Transverse colon (tissue), 4 donors: ENCODE measurements around the gene PDXDC1. TPM values are rescaled to one million over a fixed set of nuclear protein-coding genes. Genes with fewer than 3 reads are reported as not detected.
"Not testable (repeated sequence)": the region's sequence is repeated elsewhere in the genome, so short reads cannot be mapped to it uniquely, and the experiment has no call there.

Experiments used
- DNase-seq: peaks from one replicate; pipeline ENCODE4 v3.0.0-alpha.2; 2019
- H3K27ac ChIP-seq, 4 donors: fragments of 200-600 bp; sonication (generic); 2 replicates each; pipeline ENCODE4 v1.5.1; 2016 to 2018; ENCODE audit warnings: inconsistent platforms in 4 of 4
- H3K27me3 ChIP-seq: fragments of 200-600 bp; sonication (generic); 2 replicates; pipeline ENCODE4 v1.5.1; 2017; ENCODE audit warnings: inconsistent platforms
- H3K36me3 ChIP-seq, 4 donors: fragments of 200-600 bp; sonication (generic); 2 replicates each; pipeline ENCODE4 v1.5.1; 2017 to 2019; ENCODE audit warnings: inconsistent platforms in 4 of 4
- H3K4me1 ChIP-seq, 4 donors: fragments of 200-600 bp; sonication (generic); 2 replicates each; pipeline ENCODE4 v1.5.1; 2017 to 2020; ENCODE audit warnings: inconsistent platforms in 4 of 4
- H3K4me3 ChIP-seq, 4 donors: fragments of 200-600 bp; sonication (generic); 1 replicate in 1 of 4; 2 replicates in 3 of 4; pipeline versions ENCODE4 v1.5.1 to v1.6.1; 2017 to 2019; ENCODE audit warnings: inconsistent platforms in 4 of 4
- H3K9me3 ChIP-seq, 2 donors: fragments of 200-600 bp; sonication (generic); 2 replicates each; pipeline ENCODE4 v1.5.1; 2017 to 2019; ENCODE audit warnings: inconsistent platforms in 2 of 2
- CTCF ChIP-seq, 5 experiments: fragments of 200-600 bp in 3 of 5; fragments of 450-650 bp in 2 of 5; sonication (generic) in 3 of 5; IDR thresholded peaks; 1 replicate in 2 of 5; 2 replicates in 3 of 5; pipeline ENCODE4 v1.5.1; 2016 to 2017; ENCODE audit warnings: antibody characterized with exemption in 5 of 5, inconsistent platforms in 3 of 5, mild to moderate bottlenecking in 2 of 5, moderate library complexity in 1 of 5
- EP300 ChIP-seq: sonication (generic); formaldehyde crosslinking; IDR thresholded peaks from one replicate; pipeline ENCODE4 v1.6.1; 2017; ENCODE audit warnings: antibody characterized with exemption, low read depth
- POLR2A ChIP-seq: fragments of 450-650 bp; IDR thresholded peaks from one replicate; pipeline ENCODE4 v1.6.1; 2016; ENCODE audit warnings: antibody characterized with exemption, mild to moderate bottlenecking, moderate library complexity
- POLR2AphosphoS5 ChIP-seq, 3 donors: sonication (generic); formaldehyde crosslinking; IDR thresholded peaks; one replicate each; pipeline ENCODE4 v1.6.1; 2016; ENCODE audit warnings: antibody characterized with exemption in 3 of 3
- WGBS, 2 donors: methylation state at CpG; one replicate each; pipeline ENCODE4 v1.1.5; 2018; ENCODE audit warnings: low coverage in 1 of 2; 5-methylcytosine and 5-hydroxymethylcytosine counted together
- in situ Hi-C, 4 donors: fragments of 200-750 bp; cut with MboI; loops; one replicate each; pipeline versions ENCODE4 v1.15.0 to v1.15.1; 2017; ENCODE audit warnings: low sequenced_read_pairs in 3 of 4, low pct_ligation_motif_present in 1 of 4, low pct_unique_long_range_greater_than_20kb in 1 of 4
- intact Hi-C: fragments of 100-400 bp; cut with DNase I; formaldehyde crosslinking; loops from one replicate; pipeline ENCODE4 v1.15.1; 2023; ENCODE audit warnings: low total_unique reads
- total RNA-seq, 4 donors: library from RNA; depleted of rRNA; stranded (reverse); fragments of >200 nt; gene quantifications; one replicate each; pipeline ENCODE4 v1.1.0, GENCODE V29; 2016

Gene PDXDC1
- total RNA-seq, 4 donors from 2014 or later, result 95.8 to 162 (median 133) TPM

- DNase-seq, result peak; percentile 6
- in situ Hi-C loops, H3K27me3 ChIP-seq, H3K4me3 ChIP-seq, H3K9me3 ChIP-seq, H3K27ac ChIP-seq, intact Hi-C loops: not testable (repeated sequence)
- Histone ChIP-seq H3K36me3 (peaks cover 0 to 39% (median 19%) of the 10 kb centered on the region in 4 donors), H3K4me1 (peaks cover 0 to 12% (median 1%) of the 10 kb centered on the region in 4 donors)
- WGBS, 2 donors, result 87% methylated on average over 4 of the region's 8 CpGs; no CpG with 5 or more reads in 1 of the 2 donors
Observed at GRCh38 chr16:15027051-15027450, 52.2 kb downstream of the PDXDC1 start.

GRCh38 chr16:15027503-15028344, 52.9 kb downstream of the PDXDC1 start:
- peaks cover 0 to 42% (median 21%) of the 10 kb centered on the region in 4 donors for H3K36me3 ChIP-seq
- H3K27ac ChIP-seq, result peak overlapping the region in 1 of 4 donors; percentile 22
- H3K9me3 ChIP-seq, intact Hi-C loops, in situ Hi-C loops, H3K27me3 ChIP-seq, H3K4me3 ChIP-seq: not testable (repeated sequence)
- 84 to 85% methylated on average over 22 to 29 of the region's 29 CpGs for WGBS, 2 donors
- DNase-seq, result peak; percentile 7
- peaks cover 0 to 12% (median 1%) of the 10 kb centered on the region in 4 donors for H3K4me1 ChIP-seq

GRCh38 chr16:15028345-15028715, 53.5 kb downstream of the PDXDC1 start:
- DNase-seq, result peak; percentile 5
- H3K4me3 ChIP-seq, in situ Hi-C loops, intact Hi-C loops, H3K27me3 ChIP-seq, H3K9me3 ChIP-seq: not testable (repeated sequence)
- H3K4me1 ChIP-seq, result peaks cover 0 to 12% (median 1%) of the 10 kb centered on the region in 4 donors
- peaks cover 0 to 42% (median 21%) of the 10 kb centered on the region in 4 donors for H3K36me3 ChIP-seq
- H3K27ac ChIP-seq, result peak overlapping the region in 1 of 4 donors; percentile 2
- 91 to 93% methylated on average over 6 of the region's 6 CpGs for WGBS, 2 donors

GRCh38 chr16:15028801-15029698, 54.2 kb downstream of the PDXDC1 start:
- in situ Hi-C loops, result not testable (repeated sequence)
- H3K27ac ChIP-seq, result peak overlapping the region in 2 of 4 donors; percentile 2
- H3K36me3 ChIP-seq, result peaks cover 0 to 46% (median 22%) of the 10 kb centered on the region in 4 donors

GRCh38 chr16:15029749-15030148, 54.9 kb downstream of the PDXDC1 start:
- in situ Hi-C loops, H3K27me3 ChIP-seq, H3K4me3 ChIP-seq, H3K9me3 ChIP-seq: not testable (repeated sequence)
- intact Hi-C loops, result loop anchor here (2.0 kb wide), 1 partner anchor 25 kb away; no protein-coding TSS in a partner anchor
- Histone ChIP-seq H3K4me1 (peaks cover 0 to 11% (median 1%) of the 10 kb centered on the region in 4 donors), H3K36me3 (peaks cover 0 to 53% (median 23%) of the 10 kb centered on the region in 4 donors), H3K27ac (peak overlapping the region in 1 of 4 donors; percentile 17)
- WGBS, 2 donors, result 61 to 82% methylated on average over 2 to 6 of the region's 6 CpGs
- peak; percentile 7 for DNase-seq

More at GRCh38 chr16:15028801-15029698, 54.2 kb downstream of the PDXDC1 start:
- 77 to 89% methylated on average over 9 to 27 of the region's 27 CpGs for WGBS, 2 donors
- H3K9me3 ChIP-seq, intact Hi-C loops, H3K4me3 ChIP-seq, H3K27me3 ChIP-seq: not testable (repeated sequence)
- DNase-seq, result peak; percentile 7
- H3K4me1 ChIP-seq, result peaks cover 0 to 12% (median 1%) of the 10 kb centered on the region in 4 donors

- Histone ChIP-seq H3K9me3 (no peaks in the 10 kb centered on the region), H3K4me3 (no peak overlapping the region), H3K4me1 (no peaks in the 10 kb centered on the region), H3K27me3 (no peaks in the 10 kb centered on the region), H3K27ac (no peak overlapping the region), H3K36me3 (peaks cover 0 to 61% (median 29%) of the 10 kb centered on the region in 4 donors)
- 73 to 90% methylated on average over 2 of the region's 2 CpGs for WGBS, 2 donors
- in situ Hi-C loops (no loop called here), intact Hi-C loops (loop anchor here (2.0 kb wide), 1 partner anchor 24 kb away; no protein-coding TSS in a partner anchor)
- no peak for TF ChIP-seq POLR2AphosphoS5 (IDR thresholded peaks at IDR 0.05)
- no peak for TF ChIP-seq CTCF (IDR thresholded peaks at IDR 0.05)
- no peak for TF ChIP-seq EP300
- no peak for TF ChIP-seq POLR2A
- DNase-seq, result peak; percentile 13
Observed at GRCh38 chr16:15031179-15031578, 56.4 kb downstream of the PDXDC1 start.
